Kidney (tissue), 14 donors: ENCODE measurements around the gene FGD2. TPM values are rescaled to one million over a fixed set of nuclear protein-coding genes. Genes with fewer than 3 reads are reported as not detected.

Experiments used
- DNase-seq, 5 donors: peaks; one replicate each; pipeline ENCODE4 v3.0.0-alpha.2; 2013 to 2020
- FAIRE-seq: peaks from 2 replicates; lab custom pipeline; 2012; peaks lifted over from hg19 to GRCh38; lab: Jason Lieb, UNC
- H3K27ac ChIP-seq, 2 donors: one replicate each; pipeline ENCODE4 v1.7.0; 2013; ENCODE audit warnings: low read depth in 2 of 2, low read length in 2 of 2, inconsistent platforms in 1 of 2
- H3K27me3 ChIP-seq: one replicate; pipeline ENCODE4 v1.7.1; 2013; ENCODE audit warnings: low read length, inconsistent platforms; ENCODE audit not compliant: control insufficient read depth, insufficient read depth
- H3K36me3 ChIP-seq, 3 donors: one replicate each; pipeline versions ENCODE4 v1.7.0 to v1.7.1; 2013; ENCODE audit warnings: low read length in 3 of 3, control low read depth in 1 of 3, inconsistent platforms in 1 of 3; ENCODE audit not compliant: insufficient read depth in 3 of 3, control insufficient read depth in 2 of 3
- H3K4me1 ChIP-seq, 3 donors: one replicate each; pipeline versions ENCODE4 v1.7.0 to v1.7.1; 2013; ENCODE audit warnings: low read length in 3 of 3, inconsistent platforms in 1 of 3, low read depth in 1 of 3; ENCODE audit not compliant: control insufficient read depth in 2 of 3, insufficient read depth in 2 of 3
- H3K4me3 ChIP-seq, 3 donors: one replicate each; pipeline versions ENCODE4 v1.7.0 to v1.8.1; 2013; ENCODE audit warnings: low read length in 3 of 3, control low read depth in 1 of 3, inconsistent platforms in 1 of 3
- H3K9ac ChIP-seq, 3 donors: one replicate each; pipeline versions ENCODE4 v1.7.0 to v1.7.1; 2013; ENCODE audit warnings: low read length in 3 of 3, control low read depth in 1 of 3, inconsistent platforms in 1 of 3
- H3K9me3 ChIP-seq, 3 donors: one replicate each; pipeline versions ENCODE4 v1.7.0 to v1.7.1; 2013; ENCODE audit warnings: low read length in 3 of 3, control low read depth in 1 of 3, inconsistent platforms in 1 of 3; ENCODE audit not compliant: control insufficient read depth in 2 of 3, insufficient read depth in 1 of 3
- CTCF ChIP-seq: IDR thresholded peaks from 3 replicates; pipeline ENCODE4 v1.5.1; 2012; ENCODE audit warnings: mild to moderate bottlenecking, moderate library complexity, borderline replicate concordance; ENCODE audit not compliant: insufficient read depth; ENCODE audit errors: extremely low read depth
- intact Hi-C: fragments of 100-400 bp; cut with DNase I; formaldehyde crosslinking; loops from one replicate; pipeline ENCODE4 v1.11.1; 2022
- polyA plus RNA-seq: library from polyadenylated mRNA; stranded (reverse); fragments of 350-450 nt; fragmentation: Illumina TruSeq; extraction: RNeasy Lipid Tissue Mini Kit (QIAGEN cat#74804); gene quantifications from one replicate; pipeline ENCODE4 v1.2.3, GENCODE V29; 2014; ENCODE audit warnings: low read depth, low replicate concordance; ENCODE audit not compliant: insufficient read depth
- total RNA-seq: library from RNA; stranded (reverse); fragmentation: NEBNext Ultra II Directional; extraction: Animal tissue kit (Norgen Biotek cat#: 25700); gene quantifications from one replicate; pipeline ENCODE4 v1.2.1, GENCODE V29; 2021
- donor health status: control.
- donor health status: control.
- donor health status: control.
- donor health status: control.
- donor health status: control.
- donor health status: DM: yes; HTN: yes; CAD: no.
- donor health status: Normal renal cell carcinoma (clear cell type).

FGD2 gene
- total and polyA plus RNA-seq, 2 donors from 2014 or later, result 0.97 to 49.5 TPM

GRCh38 chr6:36968266-36968977, 37.0 kb upstream of the FGD2 start:
- FAIRE-seq (no peak), DNase-seq (peak in 1 of 5 donors; percentile 79)
- Histone ChIP-seq H3K9ac (no peak overlapping the region), H3K4me1 (peaks cover 0 to 16% (median 12%) of the 10 kb centered on the region in 3 donors), H3K4me3 (no peak overlapping the region), H3K27me3 (no peaks in the 10 kb centered on the region), H3K27ac (peak overlapping the region in 1 of 2 donors; percentile 37), H3K9me3 (no peaks in the 10 kb centered on the region), H3K36me3 (peaks cover 8 to 53% (median 50%) of the 10 kb centered on the region in 3 donors)
- no peak for TF ChIP-seq CTCF
- intact Hi-C loops, result no loop called here

- DNase-seq (peak in 1 of 5 donors; percentile 54), FAIRE-seq (no peak)
- TF ChIP-seq CTCF, result no peak
- Histone ChIP-seq H3K27ac (peak overlapping the region in 1 of 2 donors; percentile 37), H3K4me1 (peaks cover 0 to 16% (median 11%) of the 10 kb centered on the region in 3 donors), H3K27me3 (no peaks in the 10 kb centered on the region), H3K9me3 (no peaks in the 10 kb centered on the region), H3K9ac (no peak overlapping the region), H3K4me3 (no peak overlapping the region), H3K36me3 (peaks cover 8 to 59% (median 56%) of the 10 kb centered on the region in 3 donors)
- intact Hi-C loops, result no loop called here
Observed at GRCh38 chr6:36969240-36969691, 36.2 kb upstream of the FGD2 start.

- Histone ChIP-seq H3K4me1 (peaks cover 0 to 14% (median 10%) of the 10 kb centered on the region in 3 donors), H3K27me3 (no peaks in the 10 kb centered on the region), H3K27ac (peak overlapping the region in 1 of 2 donors; percentile 7), H3K4me3 (no peak overlapping the region), H3K9me3 (no peaks in the 10 kb centered on the region), H3K9ac (no peak overlapping the region), H3K36me3 (peaks cover 8 to 66% (median 65%) of the 10 kb centered on the region in 3 donors)
- FAIRE-seq (no peak), DNase-seq (peak in 1 of 5 donors; percentile 46)
- intact Hi-C loops, result no loop called here
- TF ChIP-seq CTCF, result no peak
Observed at GRCh38 chr6:36969988-36970891, 35.2 kb upstream of the FGD2 start.
